GM13976 (cell line): Measurements from ENCODE around the gene CLCN6.
"Not testable (repeated sequence)": the region's sequence is repeated elsewhere in the genome, so short reads cannot be mapped to it uniquely, and the experiment has no call there.

Source experiments
- DNase-seq: peaks from one replicate; pipeline ENCODE4 v3.0.0; 2012; ENCODE audit warnings: low spot score
- in situ Hi-C: fragments of 300-500 bp; cut with MboI; formaldehyde crosslinking; loops from one replicate; pipeline ENCODE4 v1.12.0; 2022; ENCODE audit warnings: low sequenced_read_pairs, mixed read lengths, inconsistent platforms; ENCODE audit not compliant: unreplicated experiment
- TF ChIP-seq, protein P1 (sequence below): IDR thresholded peaks from 2 replicates; pipeline ENCODE4 v1.5.1; 2012; ENCODE audit warnings: borderline replicate concordance, mild to moderate bottlenecking; ENCODE audit not compliant: insufficient read depth; ENCODE audit errors: extremely low read depth, missing control alignments, control extremely low read depth

Gene CLCN6

DNA sequence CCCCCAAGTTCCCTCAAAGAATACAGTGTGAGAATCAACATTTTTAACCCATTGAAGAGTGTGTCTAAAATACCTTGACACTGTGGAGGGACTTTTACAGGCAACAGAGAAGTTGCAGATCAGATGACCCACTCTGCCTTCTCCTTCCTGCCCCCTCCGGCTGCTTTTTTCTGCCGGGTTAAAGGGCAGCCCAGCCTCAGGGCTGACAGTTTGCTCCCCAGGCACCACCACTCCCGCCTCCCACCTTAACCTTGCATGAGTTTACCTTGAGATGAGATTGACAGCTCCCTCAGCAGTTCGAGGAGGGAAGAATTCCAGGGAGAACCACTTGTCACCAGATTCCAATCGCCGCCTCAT lies 3.4 kb upstream of the CLCN6 start:
- no peak for DNase-seq
- TF ChIP-seq, protein P1, sequence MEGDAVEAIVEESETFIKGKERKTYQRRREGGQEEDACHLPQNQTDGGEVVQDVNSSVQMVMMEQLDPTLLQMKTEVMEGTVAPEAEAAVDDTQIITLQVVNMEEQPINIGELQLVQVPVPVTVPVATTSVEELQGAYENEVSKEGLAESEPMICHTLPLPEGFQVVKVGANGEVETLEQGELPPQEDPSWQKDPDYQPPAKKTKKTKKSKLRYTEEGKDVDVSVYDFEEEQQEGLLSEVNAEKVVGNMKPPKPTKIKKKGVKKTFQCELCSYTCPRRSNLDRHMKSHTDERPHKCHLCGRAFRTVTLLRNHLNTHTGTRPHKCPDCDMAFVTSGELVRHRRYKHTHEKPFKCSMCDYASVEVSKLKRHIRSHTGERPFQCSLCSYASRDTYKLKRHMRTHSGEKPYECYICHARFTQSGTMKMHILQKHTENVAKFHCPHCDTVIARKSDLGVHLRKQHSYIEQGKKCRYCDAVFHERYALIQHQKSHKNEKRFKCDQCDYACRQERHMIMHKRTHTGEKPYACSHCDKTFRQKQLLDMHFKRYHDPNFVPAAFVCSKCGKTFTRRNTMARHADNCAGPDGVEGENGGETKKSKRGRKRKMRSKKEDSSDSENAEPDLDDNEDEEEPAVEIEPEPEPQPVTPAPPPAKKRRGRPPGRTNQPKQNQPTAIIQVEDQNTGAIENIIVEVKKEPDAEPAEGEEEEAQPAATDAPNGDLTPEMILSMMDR = no peak
- in situ Hi-C loops = no loop called here

DNA sequence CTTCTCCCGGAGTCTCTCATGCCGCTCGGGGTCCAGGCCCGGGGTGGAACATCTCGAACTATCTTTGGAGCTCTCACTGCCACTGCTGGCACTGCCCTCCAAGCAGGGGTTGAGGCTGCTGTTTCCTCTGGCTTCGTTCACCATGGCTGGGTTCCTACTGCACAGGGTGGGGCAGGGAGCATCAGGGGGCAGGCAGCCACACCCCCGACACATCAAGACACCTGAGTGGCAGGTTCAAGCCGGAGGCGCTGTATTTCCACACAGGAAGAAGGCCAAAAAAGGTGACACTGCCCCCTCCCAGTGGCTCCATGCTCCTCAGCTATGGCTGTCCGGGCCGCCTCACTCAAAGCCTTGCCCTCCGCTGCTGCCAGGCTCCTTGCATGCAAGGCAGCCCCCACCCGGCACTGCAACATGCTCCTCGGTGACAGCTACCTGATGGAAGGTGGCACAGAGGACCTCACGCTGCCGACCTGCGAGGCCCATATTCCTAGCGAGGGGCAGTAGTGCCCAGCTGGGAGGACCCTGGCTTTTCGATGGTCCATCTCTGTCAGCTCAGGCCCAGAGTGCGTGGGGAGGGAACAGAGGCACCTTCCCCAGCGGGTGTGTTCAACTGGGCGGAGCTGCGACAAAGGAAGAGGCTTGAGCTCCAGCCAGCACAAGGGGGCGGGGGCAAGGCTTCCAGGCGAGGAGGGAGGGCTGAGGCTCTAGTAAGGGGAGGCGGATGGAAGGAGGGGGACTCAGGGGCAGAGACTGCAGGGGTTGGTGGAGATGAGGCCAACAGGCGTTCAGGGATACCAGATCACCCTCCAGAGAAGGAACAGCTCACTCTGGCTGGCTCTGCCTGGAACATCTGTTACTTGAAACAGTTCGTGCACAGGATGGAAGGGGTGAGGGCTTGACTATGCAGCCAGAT lies 2.8 kb upstream of the CLCN6 start:
- DNase-seq = peak; percentile 85
- TF ChIP-seq, protein P1 = no peak
- in situ Hi-C loops = no loop called here

DNA sequence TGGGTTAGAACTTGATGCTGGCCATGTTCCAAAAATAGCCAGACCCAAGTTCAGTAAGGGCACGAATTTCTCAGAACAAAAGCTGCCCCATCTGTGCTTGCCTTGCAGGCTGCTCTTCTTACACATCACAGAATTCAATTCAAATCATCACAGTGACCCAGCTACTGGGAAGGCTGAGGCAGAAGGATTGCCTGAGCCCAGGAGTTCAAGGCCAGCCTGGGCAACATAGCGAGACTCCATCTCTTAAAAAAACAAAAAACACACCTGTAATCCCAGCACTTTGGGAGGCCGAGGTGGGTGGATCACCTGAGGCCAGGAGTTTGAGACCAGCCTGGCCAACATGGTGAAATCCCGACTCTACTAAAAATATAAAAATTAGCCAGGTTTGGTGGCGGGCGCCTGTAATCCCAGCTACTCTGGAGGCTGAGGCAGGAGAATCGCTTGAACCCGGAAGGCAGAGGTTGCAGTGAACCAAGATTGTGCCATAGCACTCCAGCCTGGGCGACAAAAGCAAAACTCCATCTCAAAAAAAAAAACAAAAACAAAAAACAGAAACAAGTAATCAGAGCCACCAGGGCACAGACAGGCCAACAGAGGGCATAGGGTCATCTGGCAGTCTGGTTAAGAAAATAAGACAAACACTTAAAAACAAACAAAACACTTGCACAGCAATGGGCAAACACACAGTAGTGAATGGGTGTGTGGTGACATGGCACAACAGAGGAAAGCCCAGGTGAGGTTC lies 1.9 kb upstream of the CLCN6 start:
- DNase-seq, in situ Hi-C loops: not testable (repeated sequence)

DNA sequence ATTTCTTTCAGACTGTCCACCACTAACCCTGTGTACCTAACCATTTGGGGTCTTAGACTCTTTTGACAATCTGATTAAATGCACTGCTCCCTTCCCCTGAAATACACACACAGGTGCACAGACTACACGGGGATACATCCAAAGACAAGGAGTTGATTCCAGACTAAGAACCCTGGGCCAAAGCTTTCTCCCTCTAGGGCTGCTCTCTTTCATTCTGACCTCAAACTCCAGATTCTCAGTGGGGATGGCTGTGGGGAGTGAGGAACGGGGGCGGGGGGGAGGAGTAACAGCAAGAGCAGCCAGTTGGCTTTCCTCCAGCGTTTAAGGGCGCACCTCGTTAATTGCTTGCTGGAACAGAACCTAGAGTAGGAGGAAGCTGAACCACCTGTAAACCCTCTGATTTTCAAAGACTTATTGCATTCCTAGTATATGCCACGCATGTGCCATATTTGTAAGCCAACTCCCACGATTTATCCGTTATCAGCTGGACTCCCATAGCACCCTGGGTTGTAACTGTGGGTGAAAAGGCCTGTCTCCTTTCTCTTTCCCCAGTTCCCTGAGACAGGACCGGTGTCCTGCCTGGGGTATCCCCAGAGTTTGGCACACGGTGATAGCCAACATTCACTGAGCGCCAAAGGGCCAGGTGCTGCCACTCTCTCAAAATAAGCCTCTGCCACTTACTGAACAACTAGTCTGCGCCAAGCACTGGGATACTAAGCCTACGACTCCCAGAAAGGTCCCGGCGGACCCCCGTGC lies 1.1 kb upstream of the CLCN6 start:
- in situ Hi-C loops = no loop called here
- peak; percentile 59 for DNase-seq
- TF ChIP-seq, protein P1 = no peak

DNA sequence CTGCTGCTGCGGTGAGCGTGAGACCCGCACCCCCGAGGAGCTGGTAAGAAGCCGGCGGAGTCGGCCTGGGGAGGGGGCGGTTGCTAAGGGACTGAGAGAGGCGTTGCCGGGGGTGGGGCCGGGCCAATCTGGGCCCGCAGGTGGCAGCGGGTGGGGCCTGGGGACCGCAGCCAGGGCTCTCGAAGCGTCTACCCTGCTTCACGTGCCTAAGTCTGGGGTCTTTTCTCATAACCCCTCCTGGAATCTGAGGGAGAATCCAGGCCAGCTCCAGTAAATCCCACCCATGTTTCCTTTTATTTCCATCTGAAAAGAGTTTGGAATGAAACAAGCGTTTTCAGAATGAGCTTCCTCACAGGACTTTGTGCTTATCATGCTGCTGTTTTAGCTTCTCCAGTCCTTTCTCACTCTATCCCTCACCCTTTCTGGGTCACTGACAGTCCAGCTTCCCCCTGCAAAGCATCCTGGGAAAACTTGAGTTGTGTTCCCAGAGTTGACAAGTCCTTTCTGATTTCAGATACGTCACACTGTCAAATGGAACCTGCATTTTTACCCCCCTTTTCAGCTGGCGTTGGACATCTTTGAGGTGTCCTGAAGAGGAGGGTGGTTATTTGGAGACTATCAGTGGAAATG lies 431 bp downstream of the CLCN6 start:
- DNase-seq = no peak
- in situ Hi-C loops = no loop called here
- TF ChIP-seq, protein P1 = no peak

DNA sequence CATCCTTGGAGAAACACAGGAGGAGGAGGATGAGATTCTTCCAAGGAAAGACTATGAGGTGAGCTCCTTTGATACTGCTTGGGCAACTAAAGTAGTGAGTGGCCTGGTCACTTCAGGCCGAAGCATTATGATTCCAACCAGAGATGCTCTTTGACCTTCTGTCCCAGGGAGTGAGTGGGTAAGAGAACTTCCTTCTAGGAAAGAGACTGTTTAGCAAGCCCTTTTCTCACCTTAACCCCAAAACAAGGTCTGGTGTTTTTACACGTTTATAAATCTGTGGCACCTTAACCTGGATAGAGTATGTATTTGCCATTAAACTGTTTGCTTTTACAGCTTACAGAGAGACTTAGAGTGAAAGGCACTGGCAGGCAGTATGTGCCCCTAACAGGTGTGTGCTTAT lies 1.1 kb downstream of the CLCN6 start:
- in situ Hi-C loops = no loop called here
- TF ChIP-seq, protein P1 = no peak
- no peak for DNase-seq

DNA sequence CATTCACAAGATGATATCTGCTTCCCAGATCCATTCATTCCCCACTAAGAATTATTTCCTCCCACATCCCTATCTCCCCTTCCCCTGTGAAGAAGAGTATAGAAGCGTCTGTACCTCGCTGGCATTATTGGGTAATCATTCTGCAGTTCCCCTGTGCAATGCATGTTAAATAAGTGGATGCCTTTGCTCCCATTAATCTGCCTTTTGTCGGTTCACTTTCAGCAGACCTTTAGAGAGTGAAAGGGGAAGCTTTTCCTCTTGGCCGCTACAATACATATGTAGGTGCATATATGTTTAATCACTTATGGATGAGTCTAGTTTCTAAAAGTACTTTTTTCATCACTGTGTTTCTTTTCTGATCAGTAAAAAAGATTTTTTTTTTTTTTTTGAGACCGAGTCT lies 7.0 kb downstream of the CLCN6 start:
- in situ Hi-C loops = no loop called here
- no peak for DNase-seq
- TF ChIP-seq, protein P1 = no peak
